K562 (cell line): ENCODE results near the gene OR2A1. TPM values are rescaled to one million over a fixed set of nuclear protein-coding genes. Genes with fewer than 3 reads are reported as not detected.
"Not testable (repeated sequence)": the region's sequence is repeated elsewhere in the genome, so short reads cannot be mapped to it uniquely, and the experiment has no call there.

ENCODE experiments used
- ATAC-seq: fragments of 200-7000 bp; cut with Tn5 transposase; 3 replicates; pipeline ENCODE4 v1.9.1; 2020; ENCODE audit warnings: moderate library complexity
- BruUV-seq: library from RNA; stranded (reverse); fragments of 400-500 nt; replicated peaks from 2 replicates; lab custom pipeline; 2021; lab: Mats Ljungman, UMichigan
- CTCF ChIA-PET: fragments of 300-600 bp; formaldehyde crosslinking; extraction: SDS; loops from one replicate; lab custom pipeline; 2021; ENCODE audit warnings: low intra/inter-chr PET ratio; lab: Yijun Ruan, JAX
- POLR2A ChIA-PET: fragments of 300-600, 350-650 bp; sonication (Branson Sonifier 250); formaldehyde crosslinking; extraction: SDS; loops from one replicate; lab custom pipeline; 2021; ENCODE audit warnings: antibody characterized with exemption, inconsistent platforms; lab: Yijun Ruan, JAX
- DNase-seq, 4 experiments: peaks; one replicate each; pipeline versions ENCODE4 v3.0.0 to v3.0.0-alpha.2; 2011 to 2018; ENCODE audit warnings: low spot score in 3 of 4, mixed read lengths in 3 of 4; ENCODE audit errors: extremely low read depth in 1 of 4
- FAIRE-seq: peaks from 2 replicates; lab custom pipeline; 2011; peaks lifted over from hg19 to GRCh38; lab: Jason Lieb, UNC
- H2AFZ ChIP-seq: 2 replicates; pipeline ENCODE4 v1.6.0; 2011; ENCODE audit warnings: low read depth, low read length, control low read depth, inconsistent platforms
- H3K27ac ChIP-seq: fragments of 200-600 bp; 3 replicates; pipeline ENCODE4 v1.8.0; 2011; ENCODE audit warnings: low read depth, mild to moderate bottlenecking, control low read depth, inconsistent platforms, low read length, moderate library complexity, mixed read lengths; ENCODE audit errors: extremely low read depth
- H3K27me3 ChIP-seq, 2 experiments: fragments of 300-600 bp in 1 of 2; 2 replicates in 1 of 2; 3 replicates in 1 of 2; pipeline versions ENCODE4 v1.6.0 to v1.8.0; 2011; ENCODE audit warnings: inconsistent platforms in 2 of 2, low read length in 2 of 2, mild to moderate bottlenecking in 1 of 2, mixed read lengths in 1 of 2, moderate library complexity in 1 of 2; ENCODE audit not compliant: control insufficient read depth in 2 of 2, insufficient read depth in 2 of 2
- H3K36me3 ChIP-seq: fragments of 300-600 bp; 3 replicates; pipeline ENCODE4 v1.8.0; 2011; ENCODE audit warnings: mild to moderate bottlenecking, low read length, inconsistent platforms; ENCODE audit not compliant: control insufficient read depth, insufficient read depth
- H3K4me1 ChIP-seq, 2 experiments: fragments of 200-600 bp in 1 of 2; replicated peaks in 1 of 2; 2 replicates in 1 of 2; 3 replicates in 1 of 2; pipeline versions ENCODE4 v1.5.1 to v1.8.0; 2011; ENCODE audit warnings: inconsistent platforms in 2 of 2, low read length in 2 of 2, mild to moderate bottlenecking in 1 of 2, mixed read lengths in 1 of 2, moderate library complexity in 1 of 2; ENCODE audit not compliant: control insufficient read depth in 2 of 2, insufficient read depth in 2 of 2
- H3K4me2 ChIP-seq: 2 replicates; pipeline ENCODE4 v1.6.1; 2011; ENCODE audit warnings: low read length, control low read depth, inconsistent platforms, mixed read lengths; ENCODE audit not compliant: insufficient read depth
- H3K4me3 ChIP-seq: fragments of 200-600 bp; sonication (generic), shearing (Covaris generic); 2 replicates; pipeline ENCODE4 v1.5.1; 2016; ENCODE audit warnings: control low read depth, inconsistent platforms
- H3K79me2 ChIP-seq: fragments of 200-600 bp; 3 replicates; pipeline ENCODE4 v1.8.0; 2011; ENCODE audit warnings: low read length, inconsistent platforms; ENCODE audit not compliant: control insufficient read depth, insufficient read depth
- H3K9ac ChIP-seq, 2 experiments: 2 replicates each; pipeline versions ENCODE4 v1.6.0 to v1.6.1; 2011; ENCODE audit warnings: low read depth in 2 of 2, low read length in 2 of 2, control low read depth in 1 of 2, inconsistent platforms in 1 of 2, mild to moderate bottlenecking in 1 of 2, mixed read lengths in 1 of 2; ENCODE audit not compliant: insufficient read depth in 1 of 2
- H3K9me1 ChIP-seq: one replicate; pipeline ENCODE4 v1.6.0; 2011; ENCODE audit warnings: inconsistent platforms, mild to moderate bottlenecking, low read length, moderate library complexity; ENCODE audit not compliant: control insufficient read depth, insufficient read depth
- H3K9me3 ChIP-seq: replicated peaks from 2 replicates; pipeline ENCODE4 v1.5.1; 2011; ENCODE audit warnings: low read depth, low read length, inconsistent platforms; ENCODE audit not compliant: control insufficient read depth, insufficient read depth
- H4K20me1 ChIP-seq: replicated peaks from 2 replicates; pipeline ENCODE4 v1.6.1; 2011; ENCODE audit warnings: low read length, inconsistent platforms, mixed read lengths; ENCODE audit not compliant: control insufficient read depth, insufficient read depth
- WGBS: fragments of 100-300 bp; shearing (Covaris generic); methylation state at CpG from one replicate; pipeline ENCODE4 v1.1.6; 2016; ENCODE audit warnings: low coverage, mixed read lengths; ENCODE audit not compliant: insufficient coverage; ENCODE audit errors: missing lambda C conversion rate; 5-methylcytosine and 5-hydroxymethylcytosine counted together
- in situ Hi-C: fragments of 300-500 bp; cut with MboI; formaldehyde crosslinking; loops from 4 replicates; pipeline ENCODE4 v1.15.0; 2018; ENCODE audit warnings: inconsistent platforms, mixed read lengths
- intact Hi-C: fragments of 100-400 bp; cut with micrococcal nuclease; formaldehyde crosslinking; loops from 2 replicates; pipeline ENCODE4 v1.14.2; 2022
- polyA plus RNA-seq, 8 experiments: library from polyadenylated mRNA; depleted of rRNA in 4 of 8; stranded (reverse) in 5 of 8; unstranded in 3 of 8; fragments of >200 nt; fragmentation: Nextera tagmentation in 2 of 8; fragmentation: Illumina TruSeq in 1 of 8; extraction: Ambion mirVana in 2 of 8; extraction: Trizol in 1 of 8; gene quantifications; 2 replicates each; pipeline versions ENCODE4 v1.2.1 to v1.2.3, GENCODE V29; 2011 to 2014; ENCODE audit warnings: inconsistent platforms in 1 of 8, missing spikeins in 1 of 8
- total RNA-seq, 7 experiments: library from RNA; depleted of rRNA in 6 of 7; stranded (reverse); fragments of >200 nt in 6 of 7; fragmentation: Illumina TruSeq in 2 of 7; extraction: Trizol in 2 of 7; gene quantifications; 2 replicates each; pipeline versions ENCODE4 v1.2.1 to v1.2.3, GENCODE V29; 2011 to 2021; ENCODE audit warnings: low replicate concordance in 1 of 7

OR2A1 gene
- total and polyA plus RNA-seq, 9 of the 15 experiments (the other 6 are each of a cell fraction or from before 2014, with no cell fraction given) = not detected

- H3K9ac ChIP-seq, DNase-seq, H3K36me3 ChIP-seq, H2AFZ ChIP-seq, in situ Hi-C loops, ATAC-seq, CTCF ChIA-PET, intact Hi-C loops, H3K79me2 ChIP-seq, H3K4me3 ChIP-seq, H3K27ac ChIP-seq, H3K27me3 ChIP-seq, POLR2A ChIA-PET, H3K9me3 ChIP-seq, H3K4me2 ChIP-seq, H3K4me1 ChIP-seq, H3K9me1 ChIP-seq, BruUV-seq, FAIRE-seq, H4K20me1 ChIP-seq: not testable (repeated sequence)
- no CpG with 5 or more reads among the region's 5 CpGs for WGBS
Observed at GRCh38 chr7:144303607-144304006, 8.6 kb upstream of the OR2A1 start.

- CTCF ChIA-PET, H3K9ac ChIP-seq, H3K4me1 ChIP-seq, H3K9me1 ChIP-seq, BruUV-seq, POLR2A ChIA-PET, H3K36me3 ChIP-seq, H3K4me3 ChIP-seq, DNase-seq, H2AFZ ChIP-seq, FAIRE-seq, in situ Hi-C loops, intact Hi-C loops, H3K9me3 ChIP-seq, H3K79me2 ChIP-seq, H3K27ac ChIP-seq, H3K27me3 ChIP-seq, ATAC-seq, H4K20me1 ChIP-seq, H3K4me2 ChIP-seq: not testable (repeated sequence)
- WGBS = no CpG with 5 or more reads among the region's 2 CpGs
Observed at GRCh38 chr7:144305156-144305555, 7.1 kb upstream of the OR2A1 start.

GRCh38 chr7:144309702-144310101 is 2.5 kb upstream of the OR2A1 start:
- H3K36me3 ChIP-seq, H4K20me1 ChIP-seq, H2AFZ ChIP-seq, H3K9me1 ChIP-seq, H3K27me3 ChIP-seq, H3K4me2 ChIP-seq, DNase-seq, H3K9ac ChIP-seq, H3K79me2 ChIP-seq, H3K4me3 ChIP-seq, BruUV-seq, intact Hi-C loops, H3K4me1 ChIP-seq, POLR2A ChIA-PET, H3K27ac ChIP-seq, in situ Hi-C loops, H3K9me3 ChIP-seq, CTCF ChIA-PET, FAIRE-seq: not testable (repeated sequence)
- no CpG with 5 or more reads among the region's 2 CpGs for WGBS
- ATAC-seq = 0 out of 3 replicates have a peak, but pooled peaks have one; percentile 21

GRCh38 chr7:144311218-144311617 is 1.0 kb upstream of the OR2A1 start:
- ATAC-seq, POLR2A ChIA-PET: not testable (repeated sequence)

More at GRCh38 chr7:144311218-144311617, 1.0 kb upstream of the OR2A1 start:
- H3K4me2 ChIP-seq, H3K27ac ChIP-seq, intact Hi-C loops, BruUV-seq, H3K36me3 ChIP-seq, H3K79me2 ChIP-seq, DNase-seq, H3K27me3 ChIP-seq, H3K4me3 ChIP-seq, H2AFZ ChIP-seq, H3K9me1 ChIP-seq, H4K20me1 ChIP-seq, CTCF ChIA-PET, FAIRE-seq, H3K4me1 ChIP-seq, H3K9ac ChIP-seq, in situ Hi-C loops, H3K9me3 ChIP-seq: not testable (repeated sequence)
- no CpG with 5 or more reads among the region's 2 CpGs for WGBS
